Fibroblast of lung (primary cell): ENCODE results near the gene AZGP1. TPM values are rescaled to one million over a fixed set of nuclear protein-coding genes. Genes with fewer than 3 reads are reported as not detected.
"Not testable (repeated sequence)": the region's sequence is repeated elsewhere in the genome, so short reads cannot be mapped to it uniquely, and the experiment has no call there.

Source experiments
- DNase-seq, 2 donors: peaks; one replicate each; pipeline versions ENCODE4 v3.0.0 to v3.0.0-alpha.2; 2010; ENCODE audit warnings: low read depth in 2 of 2
- H2AFZ ChIP-seq: 2 replicates; pipeline ENCODE4 v1.5.1; 2012; ENCODE audit warnings: low read length, control low read depth, inconsistent platforms
- H3K27ac ChIP-seq: 2 replicates; pipeline ENCODE4 v1.5.1; 2011; ENCODE audit warnings: low read length, control low read depth; ENCODE audit not compliant: insufficient read depth
- H3K27me3 ChIP-seq: 2 replicates; pipeline ENCODE4 v1.5.1; 2011; ENCODE audit warnings: mild to moderate bottlenecking, low read length; ENCODE audit not compliant: control insufficient read depth, insufficient read depth
- H3K36me3 ChIP-seq: 2 replicates; pipeline ENCODE4 v1.5.1; 2011; ENCODE audit warnings: low read length; ENCODE audit not compliant: control insufficient read depth, insufficient read depth
- H3K4me1 ChIP-seq: 2 replicates; pipeline ENCODE4 v1.5.1; 2011; ENCODE audit warnings: low read length; ENCODE audit not compliant: control insufficient read depth, insufficient read depth; ENCODE audit errors: extremely low read depth
- H3K4me2 ChIP-seq: 2 replicates; pipeline ENCODE4 v1.5.1; 2011; ENCODE audit warnings: low read length, control low read depth; ENCODE audit not compliant: insufficient read depth; ENCODE audit errors: extremely low read depth
- H3K4me3 ChIP-seq, 4 experiments: fragments of 200-600 bp in 1 of 4; sonication (generic) in 1 of 4; replicated peaks in 1 of 4; 2 replicates each; pipeline ENCODE4 v1.5.1; 2011 to 2016; ENCODE audit warnings: low read length in 4 of 4, low read depth in 3 of 4, mild to moderate bottlenecking in 3 of 4, control low read depth in 2 of 4, inconsistent platforms in 1 of 4, mixed read lengths in 1 of 4; ENCODE audit not compliant: insufficient read depth in 1 of 4; ENCODE audit errors: control extremely low read depth in 1 of 4
- H3K79me2 ChIP-seq: 2 replicates; pipeline ENCODE4 v1.5.1; 2012; ENCODE audit warnings: mild to moderate bottlenecking, low read length, inconsistent platforms; ENCODE audit not compliant: control insufficient read depth, insufficient read depth
- H3K9ac ChIP-seq: 2 replicates; pipeline ENCODE4 v1.5.1; 2011; ENCODE audit warnings: mild to moderate bottlenecking, low read length, control low read depth; ENCODE audit not compliant: insufficient read depth
- H3K9me3 ChIP-seq: 2 replicates; pipeline ENCODE4 v1.5.1; 2012; ENCODE audit warnings: low read depth, low read length; ENCODE audit not compliant: control insufficient read depth, insufficient read depth
- H4K20me1 ChIP-seq: 2 replicates; pipeline ENCODE4 v1.5.1; 2011; ENCODE audit warnings: low read length; ENCODE audit not compliant: control insufficient read depth, insufficient read depth; ENCODE audit errors: extremely low read depth
- CTCF ChIP-seq, 2 donors: IDR thresholded peaks in 1 of 2; conservative IDR thresholded peaks in 1 of 2; 1 replicate in 1 of 2; 2 replicates in 1 of 2; pipeline ENCODE4 v1.5.1; 2011 to 2012; ENCODE audit warnings: low read length in 2 of 2, control low read depth in 1 of 2, inconsistent platforms in 1 of 2, low read depth in 1 of 2, mild to moderate bottlenecking in 1 of 2
- EZH2 ChIP-seq: IDR thresholded peaks from 2 replicates; pipeline ENCODE4 v1.5.1; 2012; ENCODE audit warnings: low read length, control low read depth, mild to moderate bottlenecking; ENCODE audit errors: missing control alignments
- polyA plus RNA-seq, 2 donors: library from polyadenylated mRNA; depleted of rRNA in 1 of 2; stranded (reverse) in 1 of 2; unstranded in 1 of 2; fragments of >200 nt; gene quantifications; 2 replicates each; pipeline ENCODE4 v1.2.1, GENCODE V29; 2011 to 2012; ENCODE audit warnings: missing spikeins in 1 of 2
- total RNA-seq: library from RNA; depleted of rRNA; stranded (reverse); fragments of >200 nt; gene quantifications from 2 replicates; pipeline ENCODE4 v1.2.1, GENCODE V29; 2014

Gene AZGP1
- total and polyA plus RNA-seq, 2 donors (not counting 1 experiment from before 2014, with no cell fraction given) = not detected

DNA sequence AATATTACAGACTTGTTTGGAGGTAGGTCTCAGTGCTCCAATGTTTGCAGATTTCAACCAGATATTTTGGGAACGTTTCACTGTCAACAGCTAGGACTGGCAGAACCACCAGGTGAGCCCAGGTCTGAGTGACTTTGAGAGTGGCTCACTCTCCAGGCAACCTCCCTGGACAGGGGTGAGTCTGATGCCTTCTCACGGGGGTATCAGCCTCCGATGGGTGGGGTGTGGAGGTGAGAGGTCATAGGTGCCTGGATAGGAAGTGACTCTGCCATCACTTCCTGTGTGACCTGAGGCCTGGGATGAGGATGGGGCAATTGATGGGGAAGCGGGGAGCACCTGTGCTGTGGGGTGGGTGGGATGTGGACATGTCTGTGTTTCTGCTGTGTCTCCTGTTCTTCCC, 4.6 kb downstream of the AZGP1 start:
- Histone ChIP-seq H3K79me2 (no peaks in the 10 kb centered on the region), H3K36me3 (no peaks in the 10 kb centered on the region), H3K4me2 (no peak overlapping the region), H3K9me3 (no peaks in the 10 kb centered on the region), H3K27ac (no peak overlapping the region), H3K9ac (no peak overlapping the region), H3K4me3 (no peak overlapping the region), H3K4me1 (no peaks in the 10 kb centered on the region), H3K27me3 (peaks cover 3% of the 10 kb centered on the region), H4K20me1 (no peaks in the 10 kb centered on the region), H2AFZ (no peak overlapping the region)
- TF ChIP-seq CTCF (conservative IDR thresholded peaks at IDR 0.05 in 1 of 2, IDR thresholded peaks at IDR 0.05 in 1 of 2; ENCODE audit: low read depth in 1 of 2, low read length in 2 of 2) = no peak
- TF ChIP-seq EZH2 = no peak
- DNase-seq = no peak

- not testable (repeated sequence) for H3K4me1 ChIP-seq
Measured at GRCh38 chr7:99969813-99970212, 6.0 kb downstream of the AZGP1 start.

GRCh38 chr7:99969298-99969697, 6.5 kb downstream of the AZGP1 start:
- DNase-seq = no peak
- H3K27me3 ChIP-seq = peaks cover 3% of the 10 kb centered on the region
- no peaks in the 10 kb centered on the region for H4K20me1 ChIP-seq

More at GRCh38 chr7:99969813-99970212, 6.0 kb downstream of the AZGP1 start:
- not testable (repeated sequence) for H3K36me3 ChIP-seq, H3K9me3 ChIP-seq, H3K4me2 ChIP-seq, H4K20me1 ChIP-seq, H3K79me2 ChIP-seq, DNase-seq, H3K4me3 ChIP-seq, H3K27ac ChIP-seq, H3K27me3 ChIP-seq, H3K9ac ChIP-seq, H2AFZ ChIP-seq

More at GRCh38 chr7:99969298-99969697, 6.5 kb downstream of the AZGP1 start:
- Histone ChIP-seq H3K4me2 (no peak overlapping the region), H3K27ac (no peak overlapping the region), H3K36me3 (no peaks in the 10 kb centered on the region), H3K4me3 (no peak overlapping the region), H3K9ac (no peak overlapping the region), H2AFZ (no peak overlapping the region), H3K9me3 (no peaks in the 10 kb centered on the region), H3K4me1 (no peaks in the 10 kb centered on the region), H3K79me2 (no peaks in the 10 kb centered on the region)
- TF ChIP-seq EZH2 (no peak), CTCF (conservative IDR thresholded peaks at IDR 0.05 in 1 of 2, IDR thresholded peaks at IDR 0.05 in 1 of 2; ENCODE audit: low read depth in 1 of 2, low read length in 2 of 2) (no peak)
